HG02943 (cell line): ENCODE results near the gene OR52M1.
"Not testable (repeated sequence)": the region's sequence is repeated elsewhere in the genome, so short reads cannot be mapped to it uniquely, and the experiment has no call there.

ENCODE experiments used
- ATAC-seq: cut with Tn5 transposase; IDR thresholded peaks from one replicate; pipeline ENCODE4 v1.9.1; 2021; ENCODE audit warnings: mild to moderate bottlenecking, low read depth, moderate library complexity; ENCODE audit not compliant: unreplicated experiment

The OR52M1 gene, protein sequence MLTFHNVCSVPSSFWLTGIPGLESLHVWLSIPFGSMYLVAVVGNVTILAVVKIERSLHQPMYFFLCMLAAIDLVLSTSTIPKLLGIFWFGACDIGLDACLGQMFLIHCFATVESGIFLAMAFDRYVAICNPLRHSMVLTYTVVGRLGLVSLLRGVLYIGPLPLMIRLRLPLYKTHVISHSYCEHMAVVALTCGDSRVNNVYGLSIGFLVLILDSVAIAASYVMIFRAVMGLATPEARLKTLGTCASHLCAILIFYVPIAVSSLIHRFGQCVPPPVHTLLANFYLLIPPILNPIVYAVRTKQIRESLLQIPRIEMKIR

DNA sequence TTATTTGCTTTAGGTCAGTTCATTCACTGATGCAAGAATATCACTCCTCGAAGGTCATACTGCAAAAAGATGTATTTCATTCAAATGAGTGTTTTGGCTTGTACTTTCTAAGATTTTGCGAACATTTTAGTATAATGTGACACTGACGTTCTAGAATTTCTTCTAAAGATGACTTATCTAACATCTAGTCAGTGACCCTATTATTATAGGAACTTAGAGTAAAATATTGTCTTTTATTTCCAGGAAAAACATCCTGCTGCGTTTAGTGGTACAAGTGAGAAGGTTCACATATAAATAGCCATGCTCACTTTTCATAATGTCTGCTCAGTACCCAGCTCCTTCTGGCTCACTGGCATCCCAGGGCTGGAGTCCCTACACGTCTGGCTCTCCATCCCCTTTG is at the start of gene OR52M1:
Gene OR52M1, plus strand, starts transcription at position 301 of the 400 bp plus-strand sequence. Its CDS starts 0 bp downstream, at position 301.
- no peak for ATAC-seq

DNA sequence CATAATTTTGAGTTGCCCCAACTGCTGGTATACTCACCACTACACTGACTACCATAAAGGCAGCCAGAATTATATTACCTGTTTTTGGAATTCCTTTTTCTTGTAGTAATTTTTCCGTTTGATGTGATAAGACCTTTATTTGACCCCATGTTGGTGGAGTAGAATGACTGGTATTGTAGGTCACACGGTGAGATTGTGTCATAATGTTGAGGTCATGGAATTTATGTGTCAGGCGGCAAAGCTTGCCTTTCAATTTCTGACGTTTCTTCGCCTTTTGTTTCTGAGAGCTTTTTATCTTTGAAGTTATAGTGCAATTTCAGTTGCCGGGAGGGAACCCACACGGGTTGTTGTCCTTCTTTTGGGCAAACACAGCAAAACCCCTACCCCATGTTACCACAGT is 49.5 kb upstream of the OR52M1 start:
- ATAC-seq, result no peak

DNA sequence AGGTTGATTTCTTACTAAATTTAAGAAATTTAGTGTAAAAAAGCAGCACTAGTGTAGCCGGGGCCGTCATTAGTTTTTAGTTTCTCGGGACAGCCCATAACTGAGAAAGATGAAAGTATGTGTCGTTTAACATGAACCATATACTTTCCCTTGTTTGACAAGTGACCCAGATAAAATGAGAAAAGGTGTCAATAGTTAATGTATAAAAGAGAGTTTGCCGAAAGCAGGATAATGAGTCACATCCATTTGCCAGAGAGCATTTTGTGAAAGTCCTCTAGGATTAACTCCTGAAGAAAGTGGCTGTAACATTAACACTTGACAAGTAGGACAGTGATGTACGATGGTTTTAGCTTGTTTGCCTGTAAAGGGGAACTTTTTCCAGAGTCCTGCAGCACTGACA is 49.0 kb upstream of the OR52M1 start:
- no peak for ATAC-seq

DNA sequence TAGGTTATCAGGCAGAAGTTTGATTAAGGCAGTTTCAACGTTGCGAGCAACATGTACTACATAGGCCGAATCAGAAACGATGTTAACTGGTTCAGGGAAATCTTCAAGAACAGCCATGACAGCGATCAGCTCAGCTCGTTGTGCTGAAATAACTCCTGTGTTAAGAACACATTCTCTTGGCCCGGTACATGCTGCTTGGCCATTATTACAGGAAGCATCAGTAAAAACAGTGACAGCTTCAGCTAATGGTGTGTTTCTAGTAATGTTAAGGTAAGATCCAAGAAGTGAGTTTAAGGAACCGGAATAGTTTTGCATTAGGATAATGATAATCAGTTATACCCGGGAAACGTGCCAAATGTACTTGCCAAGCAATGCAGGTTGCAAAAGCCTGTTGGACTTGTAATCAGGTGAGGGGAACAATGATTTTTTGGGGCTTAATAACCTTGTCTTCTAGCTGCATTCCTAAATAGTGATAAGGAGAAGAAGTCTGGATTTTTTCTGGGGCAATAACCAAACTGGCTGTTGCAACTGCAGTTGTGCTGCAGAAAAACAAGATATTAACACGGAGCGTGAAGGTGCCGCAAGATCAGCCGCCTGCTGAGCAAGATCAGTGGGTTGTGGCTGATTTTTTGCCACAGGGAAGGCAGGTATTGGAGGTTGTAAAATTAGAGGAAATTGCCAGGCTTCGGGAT is 48.3 kb upstream of the OR52M1 start:
- ATAC-seq, result no peak

DNA sequence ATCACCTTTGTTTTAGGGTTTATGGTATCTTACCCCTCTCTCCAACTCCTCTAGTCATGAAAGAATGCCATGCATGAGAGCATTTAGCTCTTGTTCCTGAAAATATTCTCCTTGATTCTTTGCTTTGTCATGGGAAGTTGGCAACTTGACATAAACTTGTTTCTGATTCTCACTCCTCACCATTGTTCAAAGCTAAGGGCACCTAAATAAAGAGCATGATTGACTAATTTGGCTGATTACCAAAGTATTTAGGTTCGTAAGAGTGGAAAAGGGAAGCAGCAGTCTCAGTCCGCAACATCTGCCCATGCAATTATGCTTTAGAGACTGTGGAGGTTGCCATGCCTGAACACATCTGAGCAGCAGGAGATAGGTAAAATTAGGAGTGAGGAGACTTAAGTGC is 36.1 kb upstream of the OR52M1 start:
- no peak for ATAC-seq

DNA sequence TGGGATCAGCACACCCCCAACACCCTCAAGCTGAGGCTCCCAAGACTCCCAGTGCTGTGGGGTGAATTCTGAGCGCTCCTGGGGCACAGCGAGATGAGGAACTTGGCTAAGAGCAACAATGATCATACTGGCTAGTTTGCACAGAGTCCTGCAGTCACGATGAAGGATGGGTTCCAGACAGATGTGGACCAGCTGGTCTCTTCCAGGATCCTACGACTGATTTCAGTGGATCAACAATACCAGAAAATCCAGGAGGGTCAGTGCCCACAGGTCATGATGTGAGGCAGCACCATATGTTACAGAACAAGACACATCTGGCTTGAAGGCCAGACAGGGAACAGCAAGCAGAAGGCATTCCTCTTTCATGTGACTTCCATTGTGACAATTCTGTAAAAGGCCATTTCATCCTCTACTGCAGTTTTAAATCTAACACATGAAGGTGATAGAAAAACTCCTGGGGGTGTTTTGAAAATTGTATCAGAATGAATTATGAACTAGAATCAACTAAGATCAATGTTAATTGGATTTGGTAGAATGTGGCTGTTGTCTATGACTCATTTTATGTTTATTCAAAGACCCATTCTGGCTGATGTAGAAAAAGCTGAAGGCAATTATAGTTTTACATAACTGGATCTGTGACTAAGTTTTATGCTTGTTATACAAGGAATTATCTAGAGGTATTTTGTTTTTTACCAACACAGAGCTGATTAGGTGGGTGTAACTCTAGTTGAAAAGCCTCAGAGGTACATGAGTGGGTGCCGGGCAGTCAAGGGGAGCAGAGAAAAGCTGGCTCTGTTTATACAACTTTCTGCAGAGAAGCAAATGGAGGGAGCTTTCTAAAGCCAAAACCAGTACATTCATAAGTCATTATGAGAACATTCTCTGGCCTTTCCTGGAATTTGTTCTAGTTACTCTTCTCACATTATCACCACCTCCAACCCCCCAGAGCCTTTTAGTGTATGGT is 33.4 kb upstream of the OR52M1 start:
- no peak for ATAC-seq

- ATAC-seq, result no peak
Measured at GRCh38 chr11:4514196-4514595, 30.8 kb upstream of the OR52M1 start.

GRCh38 chr11:4522339-4522738 is 22.7 kb upstream of the OR52M1 start:
- no peak for ATAC-seq

DNA sequence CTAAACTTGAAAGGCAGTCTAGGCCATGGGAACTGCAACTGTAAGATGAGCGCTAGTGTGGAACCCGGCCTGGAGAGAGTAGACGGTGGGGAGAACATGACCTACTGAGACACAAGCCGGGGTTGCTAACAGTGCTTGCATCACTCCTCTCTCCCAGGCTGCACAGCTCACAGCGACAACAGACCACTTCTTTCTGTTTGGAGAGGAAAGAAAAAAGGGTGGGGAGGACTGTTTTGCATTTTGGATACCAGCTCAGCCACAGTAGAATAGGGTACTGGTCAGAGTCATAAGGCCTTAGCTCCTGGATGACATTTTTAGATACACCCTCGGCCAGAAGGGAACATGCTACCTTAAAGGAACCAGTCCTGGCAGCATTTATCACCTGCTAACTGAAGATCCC is 22.2 kb upstream of the OR52M1 start:
- no peak for ATAC-seq

DNA sequence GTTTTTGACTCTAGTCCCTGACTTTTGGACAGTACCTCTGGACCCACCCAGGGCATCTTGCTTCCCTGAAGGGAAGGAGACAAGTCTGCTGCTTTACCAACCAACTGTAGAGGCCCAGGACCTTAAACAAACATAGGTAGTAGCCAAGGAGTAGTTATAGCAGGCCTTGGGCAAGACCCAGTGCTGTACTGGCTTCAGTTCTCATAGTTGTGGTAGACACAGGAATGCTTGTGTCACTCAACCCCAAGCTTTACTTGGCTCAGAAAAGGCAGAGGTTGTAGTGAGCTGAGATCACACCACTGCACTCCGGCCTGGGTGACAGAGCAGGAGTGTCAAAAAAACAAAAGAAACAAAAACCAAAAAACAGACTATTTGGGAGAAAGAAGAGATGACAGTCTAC is 21.3 kb upstream of the OR52M1 start:
- no peak for ATAC-seq

- ATAC-seq, result no peak
Measured at GRCh38 chr11:4527926-4528325, 17.1 kb upstream of the OR52M1 start.

- not testable (repeated sequence) for ATAC-seq
Measured at GRCh38 chr11:4531686-4532085, 13.3 kb upstream of the OR52M1 start.

GRCh38 chr11:4539603-4540219 is 5.3 kb upstream of the OR52M1 start:
- peak; percentile 55 for ATAC-seq

DNA sequence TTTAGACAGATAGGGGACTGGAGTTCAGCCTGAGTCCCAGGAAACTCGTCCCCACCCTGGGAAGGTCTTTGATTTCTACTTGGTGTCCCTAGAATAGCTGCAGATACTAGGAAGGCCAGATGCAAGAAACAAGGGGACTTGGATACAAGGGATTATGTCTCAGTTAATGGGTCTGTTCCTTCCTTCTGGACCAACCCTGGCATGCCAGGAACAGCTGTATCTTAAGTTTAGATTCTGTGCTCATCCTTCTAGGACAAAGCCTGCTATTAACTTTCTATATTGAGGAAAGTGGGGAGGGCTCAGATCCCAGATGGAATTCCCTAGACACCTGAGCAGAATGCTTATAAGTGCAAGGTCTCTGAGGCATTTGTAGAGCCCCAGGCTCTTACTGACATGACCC is 3.9 kb upstream of the OR52M1 start:
- ATAC-seq, result no peak

GRCh38 chr11:4543561-4543960 is 1.4 kb upstream of the OR52M1 start:
- ATAC-seq, result no peak

GRCh38 chr11:4546878-4547277 is 1.9 kb downstream of the OR52M1 start:
- no peak for ATAC-seq

DNA sequence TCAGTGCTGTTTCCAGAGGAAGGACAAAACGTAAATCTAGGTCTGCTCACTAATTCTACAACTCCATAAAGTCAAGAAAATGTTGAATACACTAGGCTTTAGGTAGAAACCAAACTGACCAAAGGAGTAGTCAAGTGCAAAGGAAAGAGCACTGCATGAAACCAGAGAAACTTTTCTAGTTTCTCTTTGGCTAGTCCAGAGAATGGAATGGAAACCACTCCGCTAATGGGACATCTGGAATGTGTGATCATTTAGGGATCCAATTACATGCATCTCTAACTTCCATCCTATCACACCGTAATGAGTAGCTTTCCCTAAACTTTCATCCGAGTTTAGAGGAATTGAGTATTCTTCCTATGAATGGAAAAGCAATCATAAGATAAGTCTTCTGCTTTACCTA is 2.4 kb downstream of the OR52M1 start:
- no peak for ATAC-seq

DNA sequence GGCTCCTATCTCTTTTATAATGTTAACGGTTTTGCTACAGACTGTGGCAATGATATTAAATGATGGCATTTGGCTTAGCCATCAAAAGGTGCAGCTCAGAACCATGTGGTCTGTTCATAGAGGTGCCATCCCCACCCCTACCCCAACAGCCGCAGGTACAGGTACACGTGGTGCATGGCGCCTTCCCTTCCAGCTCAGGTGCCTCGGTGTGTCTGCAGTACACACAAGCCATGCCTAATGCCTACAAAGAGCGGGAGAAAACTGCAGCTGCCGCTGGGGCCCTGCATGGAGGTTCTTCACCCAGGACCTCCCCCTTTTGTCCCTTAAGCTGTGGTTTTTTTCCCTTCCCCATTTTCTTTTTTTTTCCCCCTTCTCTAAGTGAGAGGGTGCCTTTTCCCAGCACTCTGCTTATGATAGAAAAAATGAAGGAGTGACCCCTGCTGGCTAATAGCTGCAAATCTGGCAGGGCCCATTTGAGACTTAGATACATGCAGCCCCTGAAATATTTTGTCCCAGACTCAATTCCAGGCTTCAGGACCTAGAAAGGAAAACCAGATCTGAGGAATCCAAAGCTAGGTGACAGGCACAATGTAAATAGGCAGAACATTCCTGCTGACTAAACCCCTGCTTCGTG is 6.5 kb downstream of the OR52M1 start:
- no peak for ATAC-seq

DNA sequence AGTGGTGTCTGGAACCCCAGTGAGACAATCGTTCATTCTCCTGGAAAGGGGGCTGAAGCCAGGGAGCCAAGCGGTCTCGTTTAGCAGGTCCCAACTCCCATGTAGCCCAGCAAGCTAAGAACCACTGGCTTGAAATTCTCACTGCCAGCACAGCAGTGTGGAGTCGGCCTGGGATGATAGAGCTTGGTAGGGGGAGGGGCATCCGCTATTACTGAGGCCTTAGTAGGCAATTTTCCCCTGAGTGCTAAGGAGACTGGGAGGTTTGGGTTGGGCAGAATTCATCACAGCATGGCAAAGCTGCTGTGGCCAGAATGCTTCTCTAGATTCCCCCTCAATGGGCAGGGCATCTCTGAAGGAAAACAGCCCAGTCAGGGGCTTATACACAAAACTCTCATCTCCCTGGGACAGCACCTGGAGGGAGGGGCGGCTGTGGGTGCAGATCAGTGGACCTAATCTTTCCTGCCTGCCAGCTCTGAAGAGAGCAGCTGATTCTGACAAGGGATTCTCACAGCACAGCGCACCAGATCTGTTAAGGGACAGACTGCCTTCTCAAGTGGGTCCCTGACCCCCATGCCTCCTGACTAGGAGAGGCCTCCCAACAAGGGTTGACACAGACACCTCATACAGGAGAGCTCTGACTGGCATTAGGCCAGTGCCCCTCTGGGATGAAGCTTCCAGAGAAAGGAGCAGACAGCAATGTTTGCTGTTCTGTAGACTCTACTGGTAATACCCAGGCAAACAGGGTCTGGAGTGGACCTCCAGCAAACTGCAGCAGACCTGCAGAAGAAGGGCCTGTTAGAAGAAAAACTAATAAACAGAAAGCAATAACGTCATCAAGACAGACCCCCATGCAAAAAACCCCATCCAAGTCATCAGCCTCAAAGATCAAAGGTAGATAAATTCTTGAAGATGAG is 14.8 kb downstream of the OR52M1 start:
- ATAC-seq, result no peak
